COLO668 (cell line): ENCODE measurements around the gene ENGASE.
"Not testable (repeated sequence)": the region's sequence is repeated elsewhere in the genome, so short reads cannot be mapped to it uniquely, and the experiment has no call there.

ENCODE experiments used
- DNase-seq: peaks from one replicate; lab custom pipeline; 2025; ENCODE audit not compliant: unreplicated experiment; lab: John Stamatoyannopoulos, UW

The ENGASE gene

GRCh38 chr17:79051306-79051705 is 23.3 kb upstream of the ENGASE start:
- DNase-seq, result no peak

GRCh38 chr17:79052131-79052530 is 22.5 kb upstream of the ENGASE start:
- no peak for DNase-seq

GRCh38 chr17:79053251-79053925 is 21.2 kb upstream of the ENGASE start:
- no peak for DNase-seq

GRCh38 chr17:79054200-79054960 is 20.2 kb upstream of the ENGASE start:
- no peak for DNase-seq

DNA sequence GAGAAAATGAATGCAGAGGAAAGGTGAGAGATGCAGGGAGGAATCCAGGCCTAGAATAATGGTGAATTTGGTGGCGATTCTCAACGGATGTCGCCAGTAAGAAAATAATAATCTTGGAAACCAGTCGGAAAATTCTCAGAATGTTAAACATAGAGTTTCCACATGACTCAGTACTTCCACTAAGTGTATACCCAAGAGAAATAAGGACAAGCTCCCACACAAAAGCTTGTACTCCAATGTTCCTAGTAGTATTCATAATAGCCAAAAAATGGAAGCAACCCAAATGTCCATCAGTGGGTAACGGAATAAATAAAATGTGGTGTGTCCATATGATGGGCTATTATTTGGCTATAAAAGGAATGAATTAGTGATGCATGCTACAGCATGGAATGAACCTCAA is 19.4 kb upstream of the ENGASE start:
- no peak for DNase-seq

GRCh38 chr17:79057737-79058385 is 16.8 kb upstream of the ENGASE start:
- no peak for DNase-seq

GRCh38 chr17:79062691-79063090 is 11.9 kb upstream of the ENGASE start:
- DNase-seq, result no peak

DNA sequence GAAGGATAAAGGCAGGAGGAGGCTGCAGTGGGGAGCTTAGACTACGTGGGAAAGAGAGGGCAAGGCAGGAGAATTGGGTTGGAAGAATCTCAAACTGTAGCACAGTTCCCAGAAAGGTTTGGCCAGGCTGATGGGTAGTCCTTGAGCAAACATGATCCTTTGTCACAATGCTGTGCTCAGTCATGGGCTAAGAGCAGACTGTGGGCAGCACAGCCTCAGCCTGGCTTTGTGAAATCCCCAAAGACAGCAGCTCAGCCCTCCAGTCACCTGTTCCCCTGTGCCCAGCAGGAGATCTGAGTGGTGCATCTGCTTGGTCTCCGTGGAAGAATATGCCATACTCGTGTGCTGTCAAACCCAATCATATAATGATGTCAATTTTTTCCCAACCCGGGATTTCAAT is 10.6 kb upstream of the ENGASE start:
- DNase-seq, result no peak

GRCh38 chr17:79065105-79065670 is 9.4 kb upstream of the ENGASE start:
- peak; percentile 2 for DNase-seq

- DNase-seq, result no peak
These were observed 7.7 kb upstream of the ENGASE start for GRCh38 chr17:79066963-79067362.

DNA sequence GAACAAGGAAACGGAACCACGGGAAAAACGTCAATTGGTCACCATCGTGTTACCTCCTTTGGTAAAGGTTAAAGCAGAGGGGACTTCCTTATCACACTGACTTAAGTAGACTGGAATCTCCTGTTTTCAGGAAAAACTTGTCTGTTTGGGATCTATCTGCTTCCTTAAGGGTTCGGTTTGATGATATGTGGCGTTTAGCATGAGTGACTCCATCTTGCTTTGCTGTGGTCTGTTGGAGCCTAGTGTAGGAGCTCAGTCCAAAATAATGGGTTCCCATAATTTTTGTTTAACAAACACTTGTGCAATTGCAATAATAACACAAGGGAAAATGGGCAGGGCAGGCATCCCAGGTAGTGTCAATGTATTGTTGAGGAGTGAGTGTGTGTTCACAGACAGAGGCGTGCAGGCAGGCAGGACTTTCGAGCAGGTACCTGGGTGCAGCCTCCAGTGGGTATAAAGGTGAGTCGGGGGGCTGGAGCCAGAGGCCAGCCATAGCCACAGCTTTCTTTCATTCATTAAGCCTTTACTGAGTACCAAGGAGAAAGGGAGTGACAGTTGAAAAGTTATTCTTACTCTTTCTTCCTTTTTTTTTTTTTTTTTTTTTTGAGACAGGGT is 4.3 kb upstream of the ENGASE start:
- DNase-seq, result no peak

DNA sequence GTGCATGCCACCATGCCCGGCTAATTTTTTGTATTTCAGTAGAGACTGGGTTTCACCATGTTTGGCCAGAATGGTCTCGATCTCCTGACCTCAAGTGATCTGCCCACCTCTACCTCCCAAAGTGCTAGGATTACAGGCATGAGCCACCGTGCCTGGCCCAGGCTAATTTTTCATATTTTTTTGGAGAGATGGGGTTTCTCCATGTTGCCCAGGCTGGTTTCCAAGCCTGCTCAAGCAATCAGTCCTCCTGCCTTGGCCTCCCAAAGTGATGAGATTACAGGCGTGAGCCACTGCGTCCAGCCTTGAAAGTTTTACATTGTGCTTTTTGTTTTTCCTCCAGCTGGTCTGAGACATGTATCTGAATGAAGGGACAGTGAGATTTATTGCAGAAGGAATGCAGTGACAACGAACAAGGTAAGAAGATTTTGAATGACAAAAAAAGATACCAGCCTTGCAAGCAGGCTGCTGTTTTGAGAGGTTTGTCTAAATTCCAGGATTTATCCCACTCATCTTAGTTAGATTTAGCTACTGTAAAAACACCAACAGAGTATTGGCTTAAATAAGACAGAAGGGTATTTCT is 3.4 kb upstream of the ENGASE start:
- DNase-seq, result no peak

- DNase-seq, result no peak
These were observed 2.1 kb upstream of the ENGASE start for GRCh38 chr17:79072544-79072943.

- no peak for DNase-seq
These were observed 1.5 kb upstream of the ENGASE start for GRCh38 chr17:79073016-79073705.

DNA sequence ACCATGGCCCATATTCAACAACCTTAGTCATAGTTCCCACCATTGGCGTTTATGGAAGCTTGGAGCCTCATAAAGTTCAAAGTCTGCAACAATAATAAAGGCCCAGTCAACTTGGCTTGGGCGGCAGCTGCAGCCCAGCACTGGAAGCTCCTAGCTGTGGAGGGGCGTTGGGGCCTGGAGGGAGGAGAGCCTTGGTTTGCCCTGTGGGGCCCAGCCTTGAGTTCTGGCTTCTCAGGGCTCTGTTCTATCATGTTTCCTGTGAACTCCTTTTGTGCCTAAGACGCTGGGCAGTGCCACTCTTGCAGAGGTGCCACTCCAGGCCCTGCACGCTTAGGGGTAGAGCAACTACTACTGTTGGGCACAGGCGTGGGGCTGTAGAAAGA is 927 bp upstream of the ENGASE start:
- DNase-seq, result no peak

DNA sequence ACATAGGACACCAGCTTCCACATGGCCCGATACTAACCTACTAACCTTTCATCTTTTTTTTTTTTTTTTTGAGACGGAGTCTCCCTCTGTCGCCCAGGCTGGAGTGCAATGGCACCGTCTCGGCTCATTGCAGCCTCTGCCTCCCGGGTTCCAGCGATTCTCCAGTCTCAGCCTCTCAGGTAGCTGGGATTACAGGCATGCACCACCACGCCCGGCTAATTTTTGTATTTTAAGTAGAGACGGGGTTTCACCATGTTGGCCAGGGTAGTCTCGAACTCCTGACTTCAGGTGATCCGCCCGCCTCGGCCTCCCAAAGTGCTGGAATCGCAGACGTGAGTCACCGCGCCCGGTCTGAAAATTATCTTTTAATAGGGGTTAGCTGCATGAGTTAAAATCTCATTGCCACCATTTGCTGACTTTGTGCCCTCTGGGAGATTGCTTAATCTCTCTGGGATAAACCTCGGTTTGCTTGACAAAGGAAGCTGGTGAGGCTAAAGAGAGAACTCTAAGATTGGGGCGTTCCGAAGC is 439 bp upstream of the ENGASE start:
- not testable (repeated sequence) for DNase-seq

DNA sequence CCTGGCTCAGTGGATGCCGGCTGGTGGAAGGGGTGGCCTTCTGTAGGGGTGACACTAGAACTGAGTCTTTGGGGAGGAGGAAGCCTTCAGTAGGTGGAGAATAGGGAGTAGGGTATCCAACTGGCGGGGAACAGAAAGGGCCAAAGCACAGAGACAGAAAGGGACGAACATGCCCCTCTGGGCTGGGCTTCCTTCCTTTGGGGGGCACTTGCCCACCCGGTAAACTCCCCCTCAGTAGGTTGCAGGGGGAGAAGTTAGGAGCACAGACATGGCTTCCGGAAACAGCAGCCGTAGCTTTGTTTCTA is 774 bp downstream of the ENGASE start:
- no peak for DNase-seq

DNA sequence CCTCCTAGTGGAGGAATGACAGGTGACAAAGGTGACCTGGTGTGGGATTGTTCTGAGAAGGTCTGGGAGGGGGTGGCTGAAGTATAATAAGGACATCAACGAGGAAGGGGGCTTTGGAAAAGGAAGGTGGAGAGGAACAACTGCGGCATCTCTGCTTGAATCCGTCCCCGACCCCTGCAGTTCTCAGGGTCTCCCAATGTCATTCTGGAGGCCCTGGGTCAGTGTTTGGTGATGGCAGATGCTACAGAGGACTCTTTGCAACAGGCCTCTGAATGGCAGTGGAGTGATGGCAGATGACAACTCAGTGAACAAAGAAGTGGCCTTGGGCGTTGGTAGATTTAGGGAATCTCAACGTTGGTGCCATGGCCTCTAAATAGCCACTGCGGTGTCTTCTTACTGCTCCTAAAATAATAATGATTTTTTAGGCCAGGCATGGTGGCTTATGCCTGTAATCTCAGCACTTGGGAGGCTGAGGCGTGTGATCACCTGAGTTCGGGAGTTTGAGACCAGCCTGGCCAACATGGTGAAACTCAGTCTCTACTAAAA is 1.3 kb downstream of the ENGASE start:
- no peak for DNase-seq

DNA sequence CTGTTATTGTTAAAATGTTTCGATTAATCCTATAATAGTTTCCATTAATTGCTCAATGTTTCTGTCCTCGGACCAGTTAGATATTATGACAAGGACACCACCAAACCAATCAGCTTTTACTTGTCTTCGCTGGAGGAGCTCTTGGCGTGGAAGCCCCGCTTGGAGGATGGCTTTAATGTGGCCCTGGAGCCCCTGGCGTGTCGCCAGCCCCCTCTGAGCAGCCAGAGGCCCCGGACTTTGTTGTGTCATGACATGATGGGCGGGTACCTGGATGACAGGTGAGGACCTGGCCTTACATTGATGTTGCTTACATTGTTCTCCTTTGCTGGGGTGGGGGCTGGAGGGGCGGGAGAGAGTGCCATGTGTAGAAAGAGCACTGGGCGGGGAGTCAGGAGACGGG is 3.0 kb downstream of the ENGASE start:
- no peak for DNase-seq

GRCh38 chr17:79078476-79079190 is 4.0 kb downstream of the ENGASE start:
- DNase-seq, result no peak
